ENCODE results near the gene ZNF514. TPM values are rescaled to one million over a fixed set of nuclear protein-coding genes. Genes with fewer than 3 reads are reported as not detected.
A peak's percentile ranks its signal among the peaks of the same experiment; 100 is the strongest.

ZNF514 gene
- total RNA-seq, 1 donor from 2014 or later, result 10.7 TPM

DNA sequence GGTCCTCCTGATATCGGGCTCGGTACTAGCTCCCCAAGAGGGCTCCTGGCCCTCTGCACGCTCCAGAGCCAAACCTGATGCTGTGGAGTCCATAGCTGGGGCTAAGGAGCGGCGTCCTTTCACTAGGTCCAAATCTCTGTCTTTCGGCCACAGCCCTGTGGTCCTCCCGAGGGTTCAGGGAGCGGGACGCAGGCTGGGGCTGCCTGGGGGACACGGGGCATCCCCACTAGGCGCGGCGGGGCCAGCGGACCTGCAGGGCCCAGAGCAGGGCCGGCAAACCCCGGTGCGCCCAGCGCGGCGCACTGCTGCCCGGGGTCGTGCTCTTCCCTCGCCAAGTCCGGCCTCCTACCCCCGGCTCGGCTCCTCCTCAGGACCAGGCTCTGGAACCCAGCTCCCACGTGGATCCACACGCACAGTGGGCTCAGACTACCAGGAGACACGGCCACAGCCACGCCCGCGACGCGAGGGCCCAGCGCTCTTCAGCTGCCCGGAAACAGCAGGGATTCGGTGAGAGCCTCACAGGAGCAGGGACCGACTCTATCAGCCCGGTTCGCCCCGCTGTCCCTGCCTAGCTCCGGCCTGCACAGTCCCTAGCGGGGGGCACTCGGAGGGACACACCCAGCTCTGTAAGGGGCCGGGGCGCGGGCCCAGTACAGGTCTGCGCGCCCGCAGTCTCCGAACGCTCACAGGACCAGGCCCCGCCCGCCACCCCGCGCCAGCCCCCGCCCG lies 593 bp downstream of the ZNF514 start:
- Histone ChIP-seq H3K9me3 (peaks cover 0 to under 1% of the 10 kb centered on the region in 2 donors), H3K4me1 (peaks cover 4 to 10% of the 10 kb centered on the region in 2 donors), H3K4me3 (peak overlapping the region; percentile 72 to 79), H3K36me3 (peaks cover 18 to 31% of the 10 kb centered on the region in 2 donors), H3K27me3 (no peaks in the 10 kb centered on the region), H3K27ac (peak overlapping the region; percentile 76 to 88)
- peak in 1 of 2 donors; percentile 71 for DNase-seq (ENCODE audit: low spot score in 2 of 2)
- TF ChIP-seq, protein P1, sequence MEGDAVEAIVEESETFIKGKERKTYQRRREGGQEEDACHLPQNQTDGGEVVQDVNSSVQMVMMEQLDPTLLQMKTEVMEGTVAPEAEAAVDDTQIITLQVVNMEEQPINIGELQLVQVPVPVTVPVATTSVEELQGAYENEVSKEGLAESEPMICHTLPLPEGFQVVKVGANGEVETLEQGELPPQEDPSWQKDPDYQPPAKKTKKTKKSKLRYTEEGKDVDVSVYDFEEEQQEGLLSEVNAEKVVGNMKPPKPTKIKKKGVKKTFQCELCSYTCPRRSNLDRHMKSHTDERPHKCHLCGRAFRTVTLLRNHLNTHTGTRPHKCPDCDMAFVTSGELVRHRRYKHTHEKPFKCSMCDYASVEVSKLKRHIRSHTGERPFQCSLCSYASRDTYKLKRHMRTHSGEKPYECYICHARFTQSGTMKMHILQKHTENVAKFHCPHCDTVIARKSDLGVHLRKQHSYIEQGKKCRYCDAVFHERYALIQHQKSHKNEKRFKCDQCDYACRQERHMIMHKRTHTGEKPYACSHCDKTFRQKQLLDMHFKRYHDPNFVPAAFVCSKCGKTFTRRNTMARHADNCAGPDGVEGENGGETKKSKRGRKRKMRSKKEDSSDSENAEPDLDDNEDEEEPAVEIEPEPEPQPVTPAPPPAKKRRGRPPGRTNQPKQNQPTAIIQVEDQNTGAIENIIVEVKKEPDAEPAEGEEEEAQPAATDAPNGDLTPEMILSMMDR (IDR thresholded peaks at IDR 0.05), result no peak
- intact Hi-C loops (cut with DNase I), result no loop called here

DNA sequence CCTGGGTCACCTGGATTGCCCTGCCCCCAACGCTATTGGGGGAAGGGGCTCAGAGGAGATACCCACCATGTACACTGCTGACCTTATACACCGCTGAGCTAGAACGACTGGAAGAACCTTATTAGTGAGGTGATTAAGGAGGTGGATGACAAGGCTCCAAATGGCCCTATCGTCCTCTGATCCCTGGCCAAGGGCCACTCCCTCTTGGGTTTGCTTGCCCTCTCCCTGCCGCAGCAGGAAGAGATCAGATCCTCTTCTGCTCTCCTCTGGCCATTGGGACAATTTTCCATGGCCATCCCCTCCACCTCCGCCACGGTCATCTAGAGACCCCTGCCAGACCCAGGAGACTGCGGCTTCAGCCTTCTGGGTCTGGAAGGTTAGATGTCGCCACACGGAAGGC lies 1.2 kb downstream of the ZNF514 start:
- Histone ChIP-seq H3K9me3 (peaks cover 0 to 7% of the 10 kb centered on the region in 2 donors), H3K36me3 (peaks cover 23 to 37% of the 10 kb centered on the region in 2 donors), H3K27me3 (no peaks in the 10 kb centered on the region), H3K4me3 (peak overlapping the region; percentile 72 to 79), H3K27ac (peak overlapping the region in 1 of 2 donors; percentile 76), H3K4me1 (peaks cover 4 to 10% of the 10 kb centered on the region in 2 donors)
- DNase-seq (ENCODE audit: low spot score in 2 of 2), result no peak
- TF ChIP-seq, protein P1 (IDR thresholded peaks at IDR 0.05), result no peak
- intact Hi-C loops (cut with DNase I), result no loop called here

DNA sequence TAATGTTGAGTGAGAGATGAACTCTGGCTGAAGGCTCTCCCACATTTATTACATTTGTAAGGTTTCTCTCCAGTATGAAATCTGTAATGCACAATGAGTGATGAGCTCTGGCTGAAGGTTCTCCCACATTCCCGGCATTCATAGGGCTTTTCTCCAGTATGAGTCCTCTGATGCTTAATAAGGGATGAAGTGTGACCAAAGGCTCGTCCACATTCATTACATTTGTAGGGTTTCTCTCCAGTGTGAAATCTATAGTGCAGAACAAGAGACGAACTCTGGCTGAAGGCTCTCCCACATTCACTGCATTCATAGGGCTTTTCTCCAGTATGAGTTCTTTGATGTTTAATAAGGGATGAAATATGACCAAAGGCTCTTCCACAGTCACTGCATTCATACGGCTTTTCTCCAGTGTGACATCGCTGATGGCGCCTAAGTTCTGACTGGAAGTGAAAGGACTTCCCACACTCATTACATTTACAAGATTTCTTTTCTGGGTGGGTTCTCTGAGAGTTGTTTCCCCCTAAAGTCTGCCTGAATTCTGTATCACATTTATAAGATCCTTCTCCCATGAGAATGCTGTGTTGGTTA lies 10.2 kb downstream of the ZNF514 start:
- H3K36me3 ChIP-seq, result peaks cover 68 to 94% of the 10 kb centered on the region in 2 donors
- peaks cover 62 to 95% of the 10 kb centered on the region in 2 donors for H3K9me3 ChIP-seq
- H3K4me3 ChIP-seq, result peak overlapping the region in 1 of 2 donors; percentile 3
- no peak for DNase-seq (ENCODE audit: low spot score in 2 of 2)
- intact Hi-C loops (cut with DNase I), result no loop called here
- no peaks in the 10 kb centered on the region for H3K27me3 ChIP-seq
- H3K4me1 ChIP-seq, result no peaks in the 10 kb centered on the region
- TF ChIP-seq, protein P1 (IDR thresholded peaks at IDR 0.05), result no peak
- no peak overlapping the region for H3K27ac ChIP-seq

DNA sequence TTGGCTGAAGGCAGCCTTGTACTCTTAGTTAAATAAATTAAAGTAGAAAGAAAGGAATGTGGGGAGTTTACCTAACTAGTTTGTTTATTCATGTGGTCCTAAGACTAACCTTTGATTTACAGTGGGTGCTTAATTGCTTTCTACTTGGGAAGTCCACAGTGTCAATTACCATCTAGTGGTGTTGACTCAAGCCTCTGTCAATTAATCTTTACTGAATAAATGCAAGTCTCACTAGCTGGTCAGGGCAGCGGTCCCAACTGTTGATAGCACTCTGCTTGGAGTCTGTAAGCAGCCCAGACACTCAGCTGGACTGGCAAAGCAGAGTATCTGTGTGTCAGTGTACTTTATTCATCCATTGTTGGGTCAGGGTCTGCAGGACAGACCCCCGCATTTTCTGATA lies 15.8 kb downstream of the ZNF514 start:
- Histone ChIP-seq H3K27me3 (no peaks in the 10 kb centered on the region), H3K4me1 (no peaks in the 10 kb centered on the region), H3K27ac (no peak overlapping the region), H3K4me3 (no peak overlapping the region), H3K36me3 (peaks cover 26 to 51% of the 10 kb centered on the region in 2 donors), H3K9me3 (peaks cover 69 to 98% of the 10 kb centered on the region in 2 donors)
- no peak for DNase-seq (ENCODE audit: low spot score in 2 of 2)
- intact Hi-C loops (cut with DNase I), result no loop called here
- TF ChIP-seq, protein P1 (IDR thresholded peaks at IDR 0.05), result no peak

DNA sequence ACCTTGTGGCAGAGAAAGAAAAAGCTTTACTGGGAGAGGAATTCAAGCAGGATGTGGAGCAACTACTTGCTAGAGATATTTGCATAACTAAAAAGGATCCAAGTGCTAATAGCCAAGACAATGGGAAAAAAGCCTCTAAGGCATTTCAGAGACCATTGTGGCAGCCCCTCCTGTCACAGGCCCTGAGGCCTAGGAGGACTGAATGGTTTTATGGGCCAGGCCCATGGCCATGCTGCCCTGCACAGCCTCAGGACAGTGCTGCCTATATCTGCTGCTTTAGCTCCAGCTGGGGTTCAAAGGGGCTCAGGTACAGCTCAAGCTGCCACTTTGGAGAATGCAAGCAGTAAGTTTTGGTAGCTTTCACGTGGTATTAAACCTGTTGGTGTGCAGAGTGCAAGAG lies 20.9 kb downstream of the ZNF514 start:
- H3K9me3 ChIP-seq, result peaks cover 42 to 82% of the 10 kb centered on the region in 2 donors
- no peaks in the 10 kb centered on the region for H3K4me1 ChIP-seq
- TF ChIP-seq, protein P1 (IDR thresholded peaks at IDR 0.05), result no peak
- intact Hi-C loops (cut with DNase I), result no loop called here
- DNase-seq (ENCODE audit: low spot score in 2 of 2), result no peak
- peaks cover 8 to 9% of the 10 kb centered on the region in 2 donors for H3K36me3 ChIP-seq
- H3K27me3 ChIP-seq, result no peaks in the 10 kb centered on the region
- no peak overlapping the region for H3K27ac ChIP-seq
- no peak overlapping the region for H3K4me3 ChIP-seq
